Mesothelial cell of epicardium (in vitro differentiated cells): ENCODE data around the gene UTP18. TPM values are rescaled to one million over a fixed set of nuclear protein-coding genes. Genes with fewer than 3 reads are reported as not detected.

Experiments
- DNase-seq, 2 experiments: peaks; one replicate each; pipeline ENCODE4 v3.0.0; 2021; ENCODE audit warnings: low spot score in 2 of 2; ENCODE audit not compliant: unreplicated experiment in 2 of 2
- H3K27ac Mint-ChIP-seq: 2 replicates; pipeline ENCODE4 v1.8.0; 2021; ENCODE audit warnings: mixed read lengths
- H3K27me3 Mint-ChIP-seq: 2 replicates; pipeline ENCODE4 v1.8.0; 2021; ENCODE audit warnings: low read depth, mixed read lengths
- H3K36me3 Mint-ChIP-seq: 2 replicates; pipeline ENCODE4 v1.8.0; 2021; ENCODE audit warnings: mixed read lengths
- H3K4me1 Mint-ChIP-seq: 2 replicates; pipeline ENCODE4 v1.8.0; 2021; ENCODE audit warnings: mixed read lengths
- H3K4me3 Mint-ChIP-seq: 2 replicates; pipeline ENCODE4 v1.8.0; 2021; ENCODE audit warnings: mild to moderate bottlenecking, moderate library complexity, mixed read lengths
- H3K9me3 Mint-ChIP-seq: 2 replicates; pipeline ENCODE4 v1.8.0; 2021; ENCODE audit warnings: mixed read lengths
- total RNA-seq: library from RNA; stranded (reverse); gene quantifications from 3 replicates; pipeline ENCODE4 v1.2.1, GENCODE V29; 2021
- TF ChIP-seq, protein P1 (sequence below): fragments of 200-600 bp; sonication (generic); IDR thresholded peaks from one replicate; pipeline ENCODE4 v1.5.0; 2021; ENCODE audit warnings: antibody characterized with exemption; ENCODE audit not compliant: unreplicated experiment

Gene UTP18
- total RNA-seq, 1 donor from 2014 or later: 31.1 TPM

GRCh38 chr17:51256101-51256500 is 4.2 kb upstream of the UTP18 start:
- H3K4me1 Mint-ChIP-seq: peaks cover 28% of the 10 kb centered on the region
- TF ChIP-seq, protein P1, sequence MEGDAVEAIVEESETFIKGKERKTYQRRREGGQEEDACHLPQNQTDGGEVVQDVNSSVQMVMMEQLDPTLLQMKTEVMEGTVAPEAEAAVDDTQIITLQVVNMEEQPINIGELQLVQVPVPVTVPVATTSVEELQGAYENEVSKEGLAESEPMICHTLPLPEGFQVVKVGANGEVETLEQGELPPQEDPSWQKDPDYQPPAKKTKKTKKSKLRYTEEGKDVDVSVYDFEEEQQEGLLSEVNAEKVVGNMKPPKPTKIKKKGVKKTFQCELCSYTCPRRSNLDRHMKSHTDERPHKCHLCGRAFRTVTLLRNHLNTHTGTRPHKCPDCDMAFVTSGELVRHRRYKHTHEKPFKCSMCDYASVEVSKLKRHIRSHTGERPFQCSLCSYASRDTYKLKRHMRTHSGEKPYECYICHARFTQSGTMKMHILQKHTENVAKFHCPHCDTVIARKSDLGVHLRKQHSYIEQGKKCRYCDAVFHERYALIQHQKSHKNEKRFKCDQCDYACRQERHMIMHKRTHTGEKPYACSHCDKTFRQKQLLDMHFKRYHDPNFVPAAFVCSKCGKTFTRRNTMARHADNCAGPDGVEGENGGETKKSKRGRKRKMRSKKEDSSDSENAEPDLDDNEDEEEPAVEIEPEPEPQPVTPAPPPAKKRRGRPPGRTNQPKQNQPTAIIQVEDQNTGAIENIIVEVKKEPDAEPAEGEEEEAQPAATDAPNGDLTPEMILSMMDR: no peak
- H3K27ac Mint-ChIP-seq: no peak overlapping the region
- no peak overlapping the region for H3K4me3 Mint-ChIP-seq
- DNase-seq: no peak
- peaks cover 26% of the 10 kb centered on the region for H3K36me3 Mint-ChIP-seq
- H3K9me3 Mint-ChIP-seq: peaks cover 9% of the 10 kb centered on the region
- no peaks in the 10 kb centered on the region for H3K27me3 Mint-ChIP-seq

DNA sequence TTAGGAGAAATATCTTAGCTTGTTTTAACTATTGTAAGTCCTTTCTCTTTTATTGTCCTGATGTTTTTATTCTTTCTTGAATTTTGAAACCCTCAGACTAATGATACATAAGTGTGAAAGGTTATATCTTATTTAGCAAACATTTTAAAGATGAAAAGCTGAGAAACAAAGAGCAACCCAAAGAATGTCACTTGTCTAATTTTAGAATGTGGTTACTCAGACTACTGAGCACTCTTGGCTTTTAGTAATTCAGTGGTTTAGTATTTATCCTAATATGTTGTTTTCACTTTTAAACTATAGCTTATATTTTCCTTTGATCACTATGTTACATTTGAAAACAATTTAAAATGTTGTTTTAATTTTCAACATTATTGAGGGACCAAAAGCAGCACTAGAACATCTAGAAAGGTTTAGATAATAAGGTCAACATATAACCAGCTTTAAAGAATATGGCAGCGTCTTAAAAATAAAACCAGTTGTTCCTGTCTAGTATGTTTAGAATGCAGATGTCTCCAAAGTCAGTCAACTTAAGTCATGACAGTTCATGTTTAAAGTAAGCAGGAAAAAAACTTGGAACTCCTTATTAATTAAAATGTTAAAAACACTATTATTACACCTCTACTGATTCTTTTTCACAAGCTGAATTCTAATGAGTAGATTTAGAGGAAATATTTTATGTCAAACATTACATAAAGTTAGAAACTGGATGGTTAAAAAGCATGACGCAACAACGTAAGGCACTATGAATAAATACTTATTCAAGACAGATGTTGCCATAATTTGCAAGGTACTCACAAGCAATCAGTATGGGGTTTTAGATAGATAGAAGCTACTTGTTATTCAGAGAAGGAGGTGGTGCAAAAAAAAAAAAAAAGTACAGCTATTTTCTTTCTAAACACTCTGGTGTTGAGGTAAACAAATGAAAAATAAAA is 2.9 kb upstream of the UTP18 start:
- TF ChIP-seq, protein P1: no peak
- no peaks in the 10 kb centered on the region for H3K9me3 Mint-ChIP-seq
- H3K4me3 Mint-ChIP-seq: peak overlapping the region; percentile 92
- no peak for DNase-seq
- no peak overlapping the region for H3K27ac Mint-ChIP-seq
- peaks cover 36% of the 10 kb centered on the region for H3K4me1 Mint-ChIP-seq
- H3K27me3 Mint-ChIP-seq: no peaks in the 10 kb centered on the region
- peaks cover 14% of the 10 kb centered on the region for H3K36me3 Mint-ChIP-seq

- peak overlapping the region; percentile 93 for H3K27ac Mint-ChIP-seq
- TF ChIP-seq, protein P1: no peak
- H3K9me3 Mint-ChIP-seq: no peaks in the 10 kb centered on the region
- H3K4me3 Mint-ChIP-seq: peak overlapping the region; percentile 92
- H3K27me3 Mint-ChIP-seq: no peaks in the 10 kb centered on the region
- peaks cover 10% of the 10 kb centered on the region for H3K36me3 Mint-ChIP-seq
- peak in 1 of 2 experiments; percentile 47 for DNase-seq
- H3K4me1 Mint-ChIP-seq: peaks cover 43% of the 10 kb centered on the region
Observed at GRCh38 chr17:51258756-51259563, 1.4 kb upstream of the UTP18 start.

GRCh38 chr17:51259564-51260236 is 646 bp upstream of the UTP18 start, which contains the start of gene MBTD1:
MBTD1 (minus strand) TSS chr17:51260049; CDS start chr17:51225161, 34,888 bp downstream.
- peaks cover 43% of the 10 kb centered on the region for H3K4me1 Mint-ChIP-seq
- H3K27me3 Mint-ChIP-seq: no peaks in the 10 kb centered on the region
- H3K4me3 Mint-ChIP-seq: peak within 1 kb of the TSS; percentile 92
- H3K27ac Mint-ChIP-seq: peak within 1 kb of the TSS; percentile 100
- DNase-seq: peak; percentile 92 to 95
- no peaks in the 10 kb centered on the region for H3K9me3 Mint-ChIP-seq
- TF ChIP-seq, protein P1: no peak
- H3K36me3 Mint-ChIP-seq: peaks cover 7% of the 10 kb centered on the region
